ENCODE data around the gene CEMP1.

DNA sequence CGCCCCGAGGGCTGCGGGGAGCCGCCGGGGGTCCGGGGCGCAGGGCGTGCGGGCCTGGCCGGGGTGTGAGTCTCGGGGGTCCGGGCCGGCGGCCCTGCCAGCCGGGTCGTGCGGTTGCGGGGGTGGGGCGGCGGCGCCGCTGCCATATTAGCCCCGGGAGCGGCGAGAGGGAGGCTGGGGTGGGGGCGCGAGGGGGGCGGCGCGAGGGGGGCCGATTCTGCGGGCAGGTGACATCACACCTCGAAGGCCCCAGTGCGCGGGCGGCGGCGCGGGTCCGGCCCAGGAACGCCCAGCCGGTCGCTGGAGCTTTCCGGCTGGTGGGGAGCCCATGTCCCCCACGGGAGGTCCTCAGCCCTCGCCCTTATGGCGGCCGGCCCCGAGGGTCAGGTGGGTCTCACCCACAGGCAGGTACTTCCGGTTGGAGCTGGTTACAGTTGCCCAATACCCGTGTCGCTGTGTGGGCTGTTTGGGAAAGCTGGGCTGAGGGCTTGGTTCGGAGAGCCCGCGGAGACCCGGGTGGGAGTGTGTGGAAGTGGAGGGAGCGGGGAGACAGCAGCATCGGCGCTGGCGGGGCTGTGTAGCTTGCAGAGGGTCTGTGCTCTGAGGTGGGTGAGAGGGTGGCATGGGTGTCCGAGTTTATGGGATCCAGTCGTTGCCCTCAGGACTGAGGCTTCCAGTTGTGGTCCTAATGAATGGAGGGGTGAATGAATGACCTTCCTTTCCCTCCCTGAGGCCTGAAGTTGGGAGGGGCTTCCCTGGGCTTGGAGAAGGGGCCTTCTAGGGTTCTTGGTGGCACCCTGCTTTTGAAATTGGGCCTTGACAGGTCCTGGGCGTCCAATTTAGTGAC, 16.7 kb downstream of the CEMP1 start:
- TF ChIP-seq NR2C2 (CRISPR knock-in tag; IDR thresholded peaks at IDR 0.05) (no peak), ESRRA (CRISPR knock-in tag; IDR thresholded peaks at IDR 0.05; ENCODE audit: borderline replicate concordance) (no peak), ZBTB21 (CRISPR knock-in tag; IDR thresholded peaks at IDR 0.05; ENCODE audit: borderline replicate concordance) (no peak), MYBL2 (CRISPR knock-in tag; IDR thresholded peaks at IDR 0.05) (no peak), ZNF232 (CRISPR knock-in tag; IDR thresholded peaks at IDR 0.05) (no peak), GABPB1 (CRISPR knock-in tag; IDR thresholded peaks at IDR 0.05) (no peak)
- TF ChIP-seq, protein P1, sequence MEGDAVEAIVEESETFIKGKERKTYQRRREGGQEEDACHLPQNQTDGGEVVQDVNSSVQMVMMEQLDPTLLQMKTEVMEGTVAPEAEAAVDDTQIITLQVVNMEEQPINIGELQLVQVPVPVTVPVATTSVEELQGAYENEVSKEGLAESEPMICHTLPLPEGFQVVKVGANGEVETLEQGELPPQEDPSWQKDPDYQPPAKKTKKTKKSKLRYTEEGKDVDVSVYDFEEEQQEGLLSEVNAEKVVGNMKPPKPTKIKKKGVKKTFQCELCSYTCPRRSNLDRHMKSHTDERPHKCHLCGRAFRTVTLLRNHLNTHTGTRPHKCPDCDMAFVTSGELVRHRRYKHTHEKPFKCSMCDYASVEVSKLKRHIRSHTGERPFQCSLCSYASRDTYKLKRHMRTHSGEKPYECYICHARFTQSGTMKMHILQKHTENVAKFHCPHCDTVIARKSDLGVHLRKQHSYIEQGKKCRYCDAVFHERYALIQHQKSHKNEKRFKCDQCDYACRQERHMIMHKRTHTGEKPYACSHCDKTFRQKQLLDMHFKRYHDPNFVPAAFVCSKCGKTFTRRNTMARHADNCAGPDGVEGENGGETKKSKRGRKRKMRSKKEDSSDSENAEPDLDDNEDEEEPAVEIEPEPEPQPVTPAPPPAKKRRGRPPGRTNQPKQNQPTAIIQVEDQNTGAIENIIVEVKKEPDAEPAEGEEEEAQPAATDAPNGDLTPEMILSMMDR (IDR thresholded peaks at IDR 0.05) = no peak
- TF ChIP-seq, protein P2, sequence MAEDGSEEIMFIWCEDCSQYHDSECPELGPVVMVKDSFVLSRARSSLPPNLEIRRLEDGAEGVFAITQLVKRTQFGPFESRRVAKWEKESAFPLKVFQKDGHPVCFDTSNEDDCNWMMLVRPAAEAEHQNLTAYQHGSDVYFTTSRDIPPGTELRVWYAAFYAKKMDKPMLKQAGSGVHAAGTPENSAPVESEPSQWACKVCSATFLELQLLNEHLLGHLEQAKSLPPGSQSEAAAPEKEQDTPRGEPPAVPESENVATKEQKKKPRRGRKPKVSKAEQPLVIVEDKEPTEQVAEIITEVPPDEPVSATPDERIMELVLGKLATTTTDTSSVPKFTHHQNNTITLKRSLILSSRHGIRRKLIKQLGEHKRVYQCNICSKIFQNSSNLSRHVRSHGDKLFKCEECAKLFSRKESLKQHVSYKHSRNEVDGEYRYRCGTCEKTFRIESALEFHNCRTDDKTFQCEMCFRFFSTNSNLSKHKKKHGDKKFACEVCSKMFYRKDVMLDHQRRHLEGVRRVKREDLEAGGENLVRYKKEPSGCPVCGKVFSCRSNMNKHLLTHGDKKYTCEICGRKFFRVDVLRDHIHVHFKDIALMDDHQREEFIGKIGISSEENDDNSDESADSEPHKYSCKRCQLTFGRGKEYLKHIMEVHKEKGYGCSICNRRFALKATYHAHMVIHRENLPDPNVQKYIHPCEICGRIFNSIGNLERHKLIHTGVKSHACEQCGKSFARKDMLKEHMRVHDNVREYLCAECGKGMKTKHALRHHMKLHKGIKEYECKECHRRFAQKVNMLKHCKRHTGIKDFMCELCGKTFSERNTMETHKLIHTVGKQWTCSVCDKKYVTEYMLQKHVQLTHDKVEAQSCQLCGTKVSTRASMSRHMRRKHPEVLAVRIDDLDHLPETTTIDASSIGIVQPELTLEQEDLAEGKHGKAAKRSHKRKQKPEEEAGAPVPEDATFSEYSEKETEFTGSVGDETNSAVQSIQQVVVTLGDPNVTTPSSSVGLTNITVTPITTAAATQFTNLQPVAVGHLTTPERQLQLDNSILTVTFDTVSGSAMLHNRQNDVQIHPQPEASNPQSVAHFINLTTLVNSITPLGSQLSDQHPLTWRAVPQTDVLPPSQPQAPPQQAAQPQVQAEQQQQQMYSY (CRISPR knock-in tag; IDR thresholded peaks at IDR 0.05) = no peak
- TF ChIP-seq, protein P3, sequence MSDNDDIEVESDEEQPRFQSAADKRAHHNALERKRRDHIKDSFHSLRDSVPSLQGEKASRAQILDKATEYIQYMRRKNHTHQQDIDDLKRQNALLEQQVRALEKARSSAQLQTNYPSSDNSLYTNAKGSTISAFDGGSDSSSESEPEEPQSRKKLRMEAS (CRISPR knock-in tag; IDR thresholded peaks at IDR 0.05) = no peak
- TF ChIP-seq, protein P4, sequence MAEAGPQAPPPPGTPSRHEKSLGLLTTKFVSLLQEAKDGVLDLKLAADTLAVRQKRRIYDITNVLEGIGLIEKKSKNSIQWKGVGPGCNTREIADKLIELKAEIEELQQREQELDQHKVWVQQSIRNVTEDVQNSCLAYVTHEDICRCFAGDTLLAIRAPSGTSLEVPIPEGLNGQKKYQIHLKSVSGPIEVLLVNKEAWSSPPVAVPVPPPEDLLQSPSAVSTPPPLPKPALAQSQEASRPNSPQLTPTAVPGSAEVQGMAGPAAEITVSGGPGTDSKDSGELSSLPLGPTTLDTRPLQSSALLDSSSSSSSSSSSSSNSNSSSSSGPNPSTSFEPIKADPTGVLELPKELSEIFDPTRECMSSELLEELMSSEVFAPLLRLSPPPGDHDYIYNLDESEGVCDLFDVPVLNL (CRISPR knock-in tag; IDR thresholded peaks at IDR 0.05; ENCODE audit: borderline replicate concordance, low read depth) = no peak
- TF ChIP-seq, protein P5, sequence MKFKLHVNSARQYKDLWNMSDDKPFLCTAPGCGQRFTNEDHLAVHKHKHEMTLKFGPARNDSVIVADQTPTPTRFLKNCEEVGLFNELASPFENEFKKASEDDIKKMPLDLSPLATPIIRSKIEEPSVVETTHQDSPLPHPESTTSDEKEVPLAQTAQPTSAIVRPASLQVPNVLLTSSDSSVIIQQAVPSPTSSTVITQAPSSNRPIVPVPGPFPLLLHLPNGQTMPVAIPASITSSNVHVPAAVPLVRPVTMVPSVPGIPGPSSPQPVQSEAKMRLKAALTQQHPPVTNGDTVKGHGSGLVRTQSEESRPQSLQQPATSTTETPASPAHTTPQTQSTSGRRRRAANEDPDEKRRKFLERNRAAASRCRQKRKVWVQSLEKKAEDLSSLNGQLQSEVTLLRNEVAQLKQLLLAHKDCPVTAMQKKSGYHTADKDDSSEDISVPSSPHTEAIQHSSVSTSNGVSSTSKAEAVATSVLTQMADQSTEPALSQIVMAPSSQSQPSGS (CRISPR knock-in tag; IDR thresholded peaks at IDR 0.05; ENCODE audit: borderline replicate concordance, low read depth) = no peak
